NB4 (cell line): ENCODE measurements around the gene DCHS1.

Experiments
- CTCF ChIP-seq: IDR thresholded peaks from one replicate; pipeline ENCODE4 v1.5.1; 2012; ENCODE audit warnings: low read depth, low read length
- POLR2A ChIP-seq: IDR thresholded peaks from 2 replicates; pipeline ENCODE4 v1.6.1; 2011; ENCODE audit warnings: mild to moderate bottlenecking; ENCODE audit not compliant: insufficient read length; ENCODE audit errors: extremely low read depth

DNA sequence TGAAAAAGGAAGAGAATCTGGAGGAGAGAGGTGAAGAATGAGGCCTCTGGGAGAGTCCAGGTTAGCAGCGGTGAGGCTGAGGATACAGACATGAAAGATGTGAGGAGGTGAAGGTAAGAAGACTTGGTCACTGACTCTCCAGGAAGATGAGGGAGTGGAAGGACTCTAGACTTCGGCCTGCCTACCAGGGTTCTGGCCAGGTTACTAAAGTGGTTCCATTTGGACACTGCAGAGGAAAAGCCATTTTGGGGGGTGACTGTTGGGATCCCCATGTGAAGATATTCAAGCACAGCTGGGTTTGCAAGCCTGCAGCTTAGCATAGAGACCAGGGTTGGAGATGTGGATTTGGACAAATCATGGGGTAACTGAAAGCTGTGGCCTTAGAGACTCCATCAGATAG is 7.8 kb downstream of the DCHS1 start:
- TF ChIP-seq CTCF (no peak), POLR2A (no peak)
